Glomerular visceral epithelial cell (primary cell): ENCODE data around the gene TNFRSF17.
A peak's percentile ranks its signal among the peaks of the same experiment; 100 is the strongest.

Experiments
- DNase-seq: peaks from one replicate; pipeline ENCODE4 v3.0.0-alpha.2; 2016; ENCODE audit errors: extremely low spot score

TNFRSF17 gene

DNA sequence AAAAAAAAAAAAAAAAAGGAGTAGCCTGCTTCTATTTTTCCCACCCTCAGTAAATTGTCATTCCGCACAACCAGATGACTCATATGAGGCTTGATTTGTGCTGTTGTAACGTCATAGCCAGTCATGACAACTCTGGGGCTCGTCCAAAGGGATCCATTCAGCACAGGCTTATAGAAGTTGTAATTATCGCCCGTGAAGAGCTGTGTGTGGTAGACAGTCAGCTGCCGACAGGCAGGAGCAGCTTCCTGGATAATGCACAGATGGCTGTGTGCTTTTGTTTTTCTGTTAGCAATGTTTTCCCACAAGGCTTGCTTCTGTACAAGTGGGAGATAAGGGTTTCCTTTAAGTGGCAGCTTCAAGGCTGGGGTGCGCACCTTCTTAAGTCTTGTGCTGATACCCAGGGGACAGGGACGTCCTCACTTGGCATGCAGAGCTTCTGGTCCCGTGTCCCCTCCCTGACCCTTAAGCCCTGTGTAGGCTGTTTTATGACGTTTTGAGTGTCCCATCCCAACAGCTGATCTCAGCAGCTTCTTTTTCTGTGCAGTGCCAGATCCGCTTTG is 37.5 kb downstream of the TNFRSF17 start:
- no peak for DNase-seq

DNA sequence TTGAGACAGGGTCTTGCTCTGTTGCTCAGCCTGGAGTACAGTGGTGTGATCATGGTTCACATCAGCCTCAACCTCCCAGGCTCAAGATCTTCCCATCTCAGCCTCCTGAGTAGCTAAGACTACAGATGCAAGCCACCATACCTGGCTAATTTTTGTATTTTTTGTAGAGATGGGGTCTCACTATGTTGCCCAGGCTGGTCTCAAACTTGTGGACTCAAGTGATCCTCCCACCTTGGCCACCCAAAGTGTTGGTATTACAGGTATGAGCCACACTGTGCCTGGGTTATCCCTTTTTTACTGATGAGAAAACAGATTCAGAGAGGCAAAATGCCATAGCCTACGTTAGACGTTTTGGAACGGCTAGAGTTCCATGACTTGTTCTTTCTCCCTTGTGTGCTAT is 41.6 kb downstream of the TNFRSF17 start:
- no peak for DNase-seq

DNA sequence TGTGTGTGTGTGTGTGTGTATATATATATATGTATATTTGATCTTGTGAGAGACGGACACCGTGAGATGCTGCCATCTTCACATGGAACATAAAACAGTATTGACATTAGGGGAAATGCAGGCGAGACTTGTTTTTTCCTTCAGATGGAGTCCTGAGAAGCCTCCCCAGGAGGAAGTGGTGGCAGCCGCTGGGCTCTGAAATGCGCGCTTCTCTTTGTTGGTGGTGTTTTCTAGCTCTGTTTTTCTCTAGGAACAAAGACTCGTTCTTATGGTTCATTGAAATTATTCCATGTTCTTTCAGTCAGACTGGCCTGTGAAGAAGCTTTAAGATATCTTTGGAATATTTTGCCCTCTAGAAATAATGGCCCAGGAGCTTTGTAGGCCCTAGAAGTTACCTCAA is 44.5 kb downstream of the TNFRSF17 start:
- DNase-seq: no peak

DNA sequence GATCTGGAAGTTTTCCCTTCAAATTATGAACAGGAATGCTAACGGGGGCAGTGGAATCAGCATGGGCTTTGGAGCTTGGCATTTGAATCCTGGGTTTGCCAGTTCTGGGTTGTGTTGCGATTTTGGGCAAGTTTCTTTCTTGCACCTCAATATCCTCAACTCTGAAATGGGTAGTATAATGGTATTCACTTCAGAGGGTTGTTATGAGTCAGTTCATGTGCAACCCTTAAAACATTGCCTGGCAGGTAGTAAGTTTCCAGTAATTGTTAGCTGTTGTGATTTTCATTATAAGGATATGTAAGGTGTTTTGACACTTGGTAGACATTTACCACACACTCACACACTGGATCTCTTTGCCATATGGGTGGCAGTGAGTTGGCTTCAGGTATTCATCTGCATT is 44.9 kb downstream of the TNFRSF17 start:
- DNase-seq: no peak

DNA sequence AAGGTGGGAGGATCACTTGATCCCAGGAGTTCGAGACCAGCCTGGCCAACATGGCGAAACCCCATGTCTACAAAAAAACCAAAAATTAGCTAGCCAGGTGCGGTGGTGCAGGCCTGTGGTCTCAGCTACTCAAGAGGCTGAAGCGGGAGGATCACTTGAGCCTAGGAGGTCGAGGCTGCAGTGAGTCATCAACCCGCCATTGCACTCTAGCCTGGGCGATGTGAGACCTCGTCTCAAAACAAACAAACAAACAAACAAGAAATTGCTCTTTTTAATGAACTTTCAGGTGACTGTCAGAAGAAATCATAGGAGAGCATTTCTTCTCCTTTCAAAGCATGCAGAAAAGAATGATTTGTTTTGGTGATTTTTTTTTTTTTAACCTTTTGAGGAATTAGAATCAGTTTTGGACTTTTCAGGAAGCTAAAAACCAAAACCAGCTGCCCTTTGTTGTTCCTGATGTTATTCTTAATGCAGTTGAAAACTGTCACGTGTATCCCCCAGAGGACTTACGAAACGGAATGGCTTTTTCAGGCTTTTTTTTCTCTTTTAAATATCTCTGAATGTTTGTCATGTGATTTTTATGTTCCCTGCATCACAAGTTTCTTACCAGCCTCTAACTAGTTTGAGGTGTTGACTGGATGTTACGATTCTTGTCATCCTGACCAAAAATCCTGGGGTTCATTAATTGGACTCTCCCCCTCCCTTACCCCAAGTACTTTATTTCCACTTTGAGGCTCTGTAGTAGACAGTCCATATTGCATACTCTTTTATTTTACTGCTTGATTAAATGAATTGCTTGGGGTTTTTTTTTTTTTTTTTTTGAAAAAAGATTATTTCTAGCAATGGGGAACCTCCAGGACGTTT is 45.6 kb downstream of the TNFRSF17 start:
- DNase-seq: no peak

DNA sequence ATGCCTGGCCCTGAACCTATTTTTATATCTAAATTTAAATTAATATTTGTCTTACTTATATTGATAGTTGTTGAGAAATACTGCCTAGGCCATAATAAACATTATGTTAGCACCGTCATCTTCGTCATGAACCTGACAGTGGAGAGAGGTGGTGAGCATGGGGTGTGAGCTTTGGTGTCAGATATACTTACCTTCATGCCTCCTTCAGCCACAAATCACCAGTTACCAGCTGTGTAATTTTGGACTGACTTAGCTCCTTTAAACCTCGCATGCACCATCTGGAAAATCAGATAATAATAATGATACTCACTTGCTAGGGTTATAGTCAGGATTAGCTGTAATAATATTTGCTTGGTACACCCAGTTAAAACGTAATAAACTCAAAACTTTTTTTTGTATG is 46.6 kb downstream of the TNFRSF17 start:
- DNase-seq: no peak

DNA sequence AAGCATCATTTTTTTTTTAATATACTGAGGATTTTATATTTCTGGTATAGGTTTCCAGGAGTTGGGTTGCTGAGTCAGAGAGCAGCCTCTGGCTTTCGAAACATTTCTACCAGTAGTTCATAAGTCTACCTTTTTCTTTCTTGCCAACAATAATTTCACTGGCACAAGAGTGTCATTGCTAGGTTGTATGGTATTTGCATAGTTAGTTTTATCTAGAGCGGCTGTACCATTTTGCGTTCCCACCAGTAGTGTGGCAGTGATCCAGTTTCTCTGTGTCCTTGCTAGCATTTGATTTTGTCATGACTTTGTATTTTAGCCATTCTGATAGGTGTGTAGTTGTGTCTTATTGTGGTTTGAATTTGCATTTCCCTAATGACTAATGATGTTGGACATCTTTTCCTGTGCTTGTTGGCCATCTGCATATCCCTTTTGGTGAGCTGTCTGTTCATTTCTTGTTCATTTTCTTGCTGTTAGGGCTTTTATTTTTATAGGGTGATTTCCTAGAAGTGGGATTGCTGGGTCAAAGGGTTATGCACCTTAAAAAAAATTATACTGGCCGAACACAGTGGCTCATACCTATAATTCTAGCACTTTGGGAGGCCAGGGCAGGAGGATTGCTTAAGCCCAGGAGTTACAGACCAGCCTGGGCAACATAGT is 51.4 kb downstream of the TNFRSF17 start:
- DNase-seq: no peak

DNA sequence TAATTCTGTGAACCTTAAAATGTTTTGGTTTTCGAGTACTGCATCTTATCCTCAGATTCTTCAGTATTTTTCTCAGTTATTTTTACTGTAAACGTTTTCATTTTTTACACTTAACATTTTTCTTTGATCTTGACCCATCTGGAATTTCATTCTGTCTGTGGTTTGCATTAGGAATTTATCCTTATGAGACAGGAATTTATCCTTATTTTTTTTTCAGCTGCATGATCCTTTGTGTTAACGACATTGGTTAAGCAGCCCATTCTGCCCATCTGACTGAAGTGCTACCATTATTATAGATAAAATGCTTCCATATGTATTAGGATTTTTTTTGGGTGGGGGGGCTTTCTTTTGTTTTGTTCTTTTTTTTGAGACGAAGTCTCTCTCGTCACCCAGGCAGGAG is 52.5 kb downstream of the TNFRSF17 start:
- DNase-seq: peak; percentile 29
